NCI-H2171 treated with DMSO at 0.1 percent for 48 hours (cell line): ENCODE data around the gene PACRGL.
A peak's percentile ranks its signal among the peaks of the same experiment; 100 is the strongest.

Experiments used
- DNase-seq: peaks from one replicate; lab custom pipeline; 2025; lab: John Stamatoyannopoulos, UW

PACRGL gene

DNA sequence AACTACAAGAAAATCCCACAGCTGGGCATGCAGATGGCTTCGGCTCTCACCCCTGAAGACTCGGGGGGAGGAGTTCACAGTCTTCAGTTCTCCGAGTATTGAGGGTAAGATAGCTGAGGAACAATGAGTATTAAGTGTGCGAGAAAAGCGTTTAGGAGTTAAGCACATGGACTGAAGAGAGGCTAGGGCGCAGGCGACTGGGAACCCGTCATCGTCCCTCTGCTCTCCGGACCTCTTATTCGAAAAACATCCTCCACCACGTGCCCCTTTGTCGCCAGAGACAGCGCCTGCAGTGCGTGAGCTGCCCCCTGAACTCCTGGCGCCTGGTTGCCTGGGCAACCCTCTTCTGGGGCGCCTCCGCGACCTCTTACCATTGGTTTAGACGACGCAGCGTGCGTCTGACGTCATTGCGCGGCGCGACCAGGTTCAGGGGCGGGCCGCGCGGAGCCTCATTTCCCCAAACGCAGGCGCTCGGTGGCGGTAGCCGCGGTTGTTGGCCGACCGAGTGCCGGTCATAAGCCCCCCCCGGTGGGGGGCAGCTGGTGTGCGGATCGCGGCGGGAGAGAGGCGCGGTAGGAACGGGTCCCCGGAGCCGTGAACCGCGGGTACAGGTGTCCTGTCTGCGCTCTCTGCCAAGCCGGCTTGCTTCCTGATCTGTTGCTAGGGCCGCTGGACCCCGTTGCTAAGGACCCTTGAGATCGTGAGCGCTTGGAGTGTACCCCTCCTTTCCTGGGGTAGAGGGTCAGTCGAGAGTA lies at the start of gene PACRGL:
Gene PACRGL (plus strand): TSS at position 452 of the 755 bp plus-strand sequence. CDS start 4,024 bp downstream, outside the sequence.
- peak; percentile 94 for DNase-seq

DNA sequence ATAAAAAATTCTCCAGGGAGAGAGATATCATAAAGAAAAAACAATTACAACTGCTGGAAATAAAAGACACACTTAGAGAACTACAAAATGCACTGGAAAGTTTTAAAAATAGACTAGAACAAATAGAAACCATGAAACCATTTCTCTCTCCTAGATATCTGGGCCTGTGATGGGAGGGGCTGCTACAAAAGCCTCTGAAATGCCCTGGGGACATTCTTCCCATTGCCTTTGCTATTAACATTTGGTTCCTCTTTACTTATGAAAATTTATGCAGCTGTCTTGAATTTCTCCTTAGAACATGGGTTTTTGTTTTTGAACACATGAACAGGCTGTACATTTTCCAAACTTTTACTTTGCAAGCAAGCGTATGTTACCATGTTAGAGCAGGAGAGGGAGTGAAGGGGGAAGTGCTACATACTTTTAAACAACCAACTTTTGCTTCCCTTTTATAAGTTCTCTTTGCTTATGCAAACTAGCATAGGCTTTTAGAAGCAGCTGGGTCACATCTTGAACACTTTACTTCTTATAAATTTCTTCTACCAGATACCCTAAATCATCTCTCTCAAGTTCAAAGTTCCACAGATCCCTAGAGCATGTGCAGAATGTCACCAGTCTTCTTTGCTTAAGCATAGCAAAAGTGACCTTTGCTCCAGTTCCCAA lies 47.9 kb upstream of the PACRGL start:
- DNase-seq: no peak

DNA sequence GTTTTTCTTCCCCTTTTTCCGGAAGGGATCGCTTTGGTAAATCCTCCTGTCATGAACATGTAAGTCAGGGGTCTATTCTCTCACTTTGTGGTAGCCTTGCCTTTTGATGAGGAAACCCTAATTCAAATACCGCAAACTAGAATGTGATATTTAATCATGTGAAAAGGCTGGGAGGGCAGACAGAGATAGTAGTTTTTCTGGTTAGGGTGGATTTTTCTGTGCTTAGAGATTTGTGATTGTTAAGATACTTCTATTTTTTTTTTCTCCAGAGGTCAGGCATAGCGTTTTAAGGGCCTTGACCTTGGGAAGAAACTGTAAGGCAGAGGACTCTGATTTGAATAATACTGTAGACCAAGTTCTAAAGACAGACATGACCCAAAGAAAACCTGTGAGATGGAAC lies 41.8 kb upstream of the PACRGL start:
- DNase-seq: no peak

DNA sequence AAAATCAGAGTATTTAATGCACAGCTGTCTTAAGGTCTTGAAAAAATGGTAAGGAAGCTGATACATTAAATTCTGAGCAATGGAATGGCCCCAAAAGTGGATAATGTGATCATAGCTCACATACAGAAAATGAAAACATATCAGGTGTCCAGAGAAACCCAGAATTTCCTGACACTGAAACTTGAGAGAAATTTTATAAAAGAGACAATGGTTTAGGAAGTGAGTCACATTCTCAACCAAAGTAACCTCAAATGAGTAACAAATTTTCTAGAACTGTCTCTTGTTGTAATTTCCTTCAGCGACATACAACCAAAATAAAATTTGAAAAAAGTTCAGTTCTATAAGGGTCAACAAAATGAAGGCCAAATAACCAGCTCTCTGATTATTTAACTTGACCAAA lies 37.4 kb upstream of the PACRGL start:
- DNase-seq: no peak

DNA sequence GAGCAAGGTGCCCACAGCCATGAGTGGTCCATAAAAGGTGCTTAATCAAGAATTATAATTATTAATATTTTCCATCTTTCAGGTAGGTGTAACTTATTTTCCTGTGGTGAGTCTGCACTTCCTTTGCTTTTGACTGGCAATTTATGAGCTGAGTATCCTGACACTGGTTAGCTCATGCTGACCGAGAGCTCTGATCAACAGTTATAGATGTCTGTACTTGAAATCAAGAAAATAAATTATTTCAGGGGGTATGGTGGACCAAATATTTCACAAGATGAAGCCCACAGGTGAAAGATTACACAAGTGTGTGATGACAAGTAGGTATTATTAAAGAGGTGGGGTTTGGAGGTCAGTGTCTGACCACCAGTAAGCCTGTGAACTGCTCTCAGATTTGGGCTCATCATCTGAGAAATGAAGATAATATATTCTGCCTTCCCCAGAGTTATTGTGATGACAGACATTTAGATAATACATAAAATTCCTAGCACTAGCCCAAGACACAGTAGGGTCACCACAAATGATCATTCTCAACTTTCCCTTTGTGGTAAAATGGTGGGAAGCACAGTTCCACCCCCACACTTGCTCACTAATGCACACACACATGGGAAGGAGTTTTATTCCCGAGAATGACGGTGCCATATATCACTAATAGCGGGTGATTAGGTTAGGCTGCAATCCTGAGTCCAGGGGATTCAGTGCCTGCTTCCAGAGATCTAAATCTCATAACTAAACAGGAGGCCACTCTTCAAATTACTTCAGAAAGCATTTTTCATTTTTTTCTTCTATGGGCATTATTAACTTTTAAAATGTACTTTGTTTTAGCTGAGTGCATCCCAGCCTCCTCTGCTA lies 34.0 kb upstream of the PACRGL start:
- no peak for DNase-seq

DNA sequence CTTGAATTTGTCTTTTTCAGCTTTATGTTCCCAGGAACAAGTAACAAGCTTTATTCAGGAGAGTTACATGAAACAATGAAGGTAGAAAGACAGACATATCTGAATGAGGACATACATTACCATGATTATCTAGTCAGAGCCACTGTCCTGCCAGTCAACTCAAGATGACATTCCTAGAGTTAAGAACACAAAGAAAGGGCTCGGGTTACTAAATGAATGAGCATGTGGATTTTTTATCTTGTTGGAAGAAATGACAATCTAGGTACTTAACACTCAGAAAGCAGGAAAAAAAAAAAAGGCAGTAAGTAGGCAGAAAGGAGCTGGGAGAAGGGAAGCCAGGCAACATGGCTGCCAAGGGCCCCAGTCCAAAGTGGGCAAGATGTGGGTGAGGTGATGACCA lies 28.0 kb upstream of the PACRGL start:
- no peak for DNase-seq

DNA sequence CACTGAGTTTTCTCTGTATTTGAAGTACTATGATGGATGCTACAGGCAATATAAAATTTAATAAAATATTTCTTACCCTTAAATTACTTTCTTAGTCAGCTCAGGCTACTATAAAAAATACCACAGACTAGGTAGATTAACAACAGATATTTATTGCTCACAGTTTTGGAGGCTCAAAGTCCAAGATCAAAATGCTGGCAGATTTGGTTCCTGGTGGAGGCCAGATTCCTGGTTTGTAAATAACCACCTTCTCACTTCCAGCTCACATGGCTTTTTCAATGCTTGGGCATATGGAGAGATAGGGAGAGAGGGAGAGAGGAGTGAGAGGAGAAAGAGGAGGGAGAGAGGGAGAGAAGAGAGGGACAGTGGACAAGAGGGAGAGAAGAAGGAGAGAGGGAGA lies 24.5 kb upstream of the PACRGL start:
- DNase-seq: no peak

DNA sequence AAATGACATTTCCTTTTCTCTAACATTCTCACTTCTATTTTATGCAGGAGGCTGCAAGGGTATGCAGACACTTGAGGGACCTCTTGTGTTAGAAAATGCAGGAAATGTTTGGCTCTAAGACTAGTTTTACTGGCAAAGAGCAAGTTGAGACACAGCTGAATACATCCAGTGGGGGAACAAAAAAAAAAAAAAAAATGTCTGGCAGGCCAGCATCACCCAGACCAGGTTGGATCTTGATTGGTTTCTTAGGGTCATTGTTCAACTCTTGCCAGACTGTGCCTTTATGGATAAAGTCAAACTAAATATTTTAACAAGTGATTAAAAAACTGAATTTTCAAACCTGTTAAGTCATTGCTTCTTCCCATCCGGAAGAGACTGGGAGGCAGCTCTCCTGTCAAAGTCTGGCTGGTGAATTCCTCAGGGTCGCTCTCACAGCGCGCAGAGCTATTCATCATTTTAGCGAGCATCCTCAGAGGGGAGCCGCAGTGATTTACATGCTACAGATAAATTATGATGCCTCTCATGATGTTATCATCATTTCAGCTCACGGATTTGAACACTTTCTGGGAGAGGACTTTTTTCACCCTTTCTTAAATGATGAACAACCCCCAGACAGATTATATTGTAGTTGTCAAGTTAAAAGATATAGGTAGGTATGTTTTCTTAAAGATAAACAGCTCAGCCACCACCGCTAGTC lies 23.6 kb upstream of the PACRGL start:
- DNase-seq: no peak

DNA sequence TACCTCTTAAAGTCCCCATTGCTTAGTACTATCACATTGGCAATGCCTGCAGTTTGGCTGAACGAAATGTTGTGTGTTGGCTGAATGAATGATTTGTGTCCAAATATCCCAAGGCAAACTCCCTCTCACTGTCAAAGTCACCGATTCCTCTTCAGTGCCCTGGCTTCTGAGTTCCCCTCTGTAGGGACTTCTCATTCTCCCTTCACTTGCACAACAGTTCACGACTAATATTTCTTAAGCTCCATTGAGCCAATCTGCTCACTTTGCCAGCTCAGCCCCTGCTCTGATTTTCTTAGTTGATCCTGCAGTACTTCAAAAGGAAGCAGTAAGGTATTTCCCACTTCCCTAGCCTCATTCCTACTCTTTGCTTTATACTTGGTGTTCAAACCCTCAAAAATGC lies 21.9 kb upstream of the PACRGL start:
- no peak for DNase-seq

DNA sequence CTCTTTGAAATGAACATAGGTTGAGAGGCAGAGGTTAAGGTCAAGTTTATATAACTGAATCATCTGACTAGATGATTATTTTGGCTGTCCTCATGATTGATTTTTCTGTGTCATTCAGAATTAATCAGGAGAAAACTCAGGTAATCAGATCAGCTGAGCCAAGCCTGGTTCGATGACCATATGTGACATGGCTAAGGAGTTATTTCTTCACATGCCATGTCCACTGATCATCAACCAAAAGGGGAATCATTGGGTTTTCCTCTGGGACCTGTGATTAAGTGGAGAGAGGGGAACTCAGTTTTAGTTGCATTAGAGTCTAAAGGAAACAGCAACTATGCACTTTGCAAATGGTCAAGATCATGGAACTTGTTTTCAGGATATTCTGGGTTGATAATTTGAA lies 20.3 kb upstream of the PACRGL start:
- DNase-seq: no peak

DNA sequence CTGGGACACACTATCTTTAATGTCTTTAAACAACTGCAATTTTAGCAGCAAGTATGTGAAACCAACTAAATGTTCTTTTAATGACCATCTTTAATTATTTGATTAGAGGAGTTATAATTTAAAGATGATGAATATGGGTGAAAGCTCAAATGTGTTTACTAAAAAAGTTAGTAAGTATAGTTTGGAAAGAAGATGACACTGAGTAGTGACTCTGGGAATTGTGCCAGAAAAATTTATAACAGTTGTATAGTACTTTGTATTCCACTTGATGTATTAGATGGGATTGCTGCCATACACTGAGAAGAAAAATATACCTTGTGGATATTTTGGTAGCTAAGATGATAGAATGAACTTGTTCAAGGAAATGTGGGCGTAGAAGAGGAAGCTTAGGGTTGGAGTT lies 19.5 kb upstream of the PACRGL start:
- DNase-seq: no peak

DNA sequence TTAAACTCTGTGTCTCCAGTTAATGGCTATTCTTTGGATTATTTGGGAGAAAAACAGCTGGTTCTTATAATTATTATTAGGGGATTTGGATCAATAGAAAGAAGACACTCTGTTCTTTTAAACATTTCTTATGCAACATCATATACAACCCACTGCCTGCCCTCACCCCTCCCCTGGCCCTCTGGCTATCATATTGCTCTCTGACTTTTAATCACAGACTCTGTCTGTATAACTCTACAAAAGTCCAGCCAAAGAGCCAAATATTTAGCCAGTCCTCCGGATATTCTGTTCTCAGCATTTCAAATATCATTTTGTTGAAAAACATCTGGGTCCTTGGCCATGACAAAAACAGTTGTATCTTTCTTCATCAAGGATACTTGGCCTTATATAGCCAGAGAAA lies 19.0 kb upstream of the PACRGL start:
- no peak for DNase-seq

DNA sequence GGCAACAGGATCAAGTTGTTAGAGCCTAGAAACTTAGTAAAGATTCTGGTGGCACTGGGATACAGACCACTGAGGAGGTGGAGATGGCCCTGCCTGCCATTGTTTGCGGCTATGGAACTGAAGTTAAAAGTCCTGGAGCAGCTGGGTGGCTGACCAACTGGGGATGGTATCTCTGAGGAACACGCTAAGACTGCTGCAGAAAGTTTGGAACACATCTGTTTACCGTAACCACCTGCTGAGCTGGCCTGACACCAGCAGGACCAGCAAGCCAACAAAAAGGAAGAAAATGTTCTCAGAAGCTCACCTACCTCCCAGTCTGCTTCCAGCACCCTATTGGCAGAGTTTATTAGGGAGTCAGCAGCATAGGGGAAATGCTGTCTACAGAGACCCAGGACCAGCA lies 17.4 kb upstream of the PACRGL start:
- DNase-seq: no peak

DNA sequence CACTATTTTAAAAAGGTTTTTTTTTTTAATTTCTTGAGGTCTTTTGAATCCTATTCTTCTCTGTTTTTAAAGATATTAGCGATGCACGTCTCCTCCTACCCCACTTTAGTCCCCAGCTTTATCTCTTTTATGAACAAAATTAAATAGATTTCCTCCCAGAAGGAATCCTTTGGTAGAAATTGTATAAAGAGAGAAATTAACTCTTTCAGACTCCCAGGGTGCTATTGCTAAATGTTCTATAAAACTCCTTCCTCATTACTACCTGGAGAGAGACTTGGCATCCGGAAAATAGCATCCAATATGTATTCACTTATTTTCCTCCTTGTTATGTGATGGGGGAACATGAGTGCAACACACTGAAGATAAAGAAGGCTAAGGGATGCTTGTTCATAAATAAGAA lies 16.5 kb upstream of the PACRGL start:
- no peak for DNase-seq

DNA sequence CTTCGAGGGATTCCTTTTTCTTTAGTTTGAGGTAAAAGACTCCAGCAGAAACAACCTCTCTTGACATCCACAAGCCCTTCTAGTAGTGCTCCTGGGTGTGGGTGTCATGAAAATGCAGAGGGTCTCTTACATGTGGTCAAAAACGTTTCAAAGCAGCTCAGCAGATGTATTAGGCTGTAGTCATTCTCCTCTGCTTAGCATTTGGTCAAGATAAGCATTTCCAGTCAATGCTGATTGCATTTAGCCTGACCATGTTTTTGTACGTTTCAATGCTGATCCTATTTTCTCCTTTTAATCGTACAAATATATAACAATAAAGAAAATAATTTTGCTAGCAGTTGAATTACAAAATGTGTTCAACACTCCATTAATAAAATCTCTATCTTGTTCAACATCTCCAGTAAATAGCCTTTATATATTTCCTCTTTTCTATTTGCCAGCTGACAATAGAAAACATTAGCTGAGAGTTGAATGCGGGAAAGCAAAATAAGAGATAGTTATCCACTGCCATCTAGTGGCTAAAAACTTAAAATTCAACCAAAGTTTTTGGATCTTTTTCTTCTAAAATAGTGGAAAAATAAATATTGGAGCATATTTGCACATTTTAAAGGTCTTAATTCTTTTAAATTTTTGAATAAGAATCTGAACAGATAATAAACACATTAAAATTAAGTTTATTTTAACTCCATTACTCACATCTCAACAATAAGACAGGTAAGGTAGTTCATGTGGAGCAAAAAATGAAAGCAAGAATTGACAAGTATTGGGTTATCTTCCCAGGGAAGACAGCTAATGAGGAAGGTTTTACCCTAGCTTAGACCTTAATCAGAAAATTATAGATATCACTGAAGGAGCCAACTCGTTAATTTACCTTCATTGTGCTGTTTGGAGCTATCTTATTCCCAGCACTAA lies 15.2 kb upstream of the PACRGL start:
- peak; percentile 17 for DNase-seq

DNA sequence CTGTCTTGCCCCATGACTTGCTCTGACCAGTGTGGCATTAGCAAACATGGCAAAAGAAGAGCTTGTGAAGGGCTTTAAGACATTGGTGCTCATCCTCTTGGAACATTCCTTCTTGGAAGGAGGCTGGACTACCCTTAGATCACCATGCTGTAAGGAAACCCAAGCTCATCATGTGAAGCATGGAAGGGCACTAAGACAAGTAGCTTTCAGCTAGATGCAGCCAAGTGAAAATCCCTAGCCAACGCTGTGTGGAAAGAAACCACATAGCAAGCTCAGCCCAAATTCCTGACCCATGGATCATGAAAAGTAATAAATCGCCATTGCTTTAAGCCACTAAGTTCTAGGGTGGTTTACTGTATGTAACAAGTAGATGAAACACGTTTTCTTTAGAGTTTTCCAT lies 12.4 kb upstream of the PACRGL start:
- no peak for DNase-seq

DNA sequence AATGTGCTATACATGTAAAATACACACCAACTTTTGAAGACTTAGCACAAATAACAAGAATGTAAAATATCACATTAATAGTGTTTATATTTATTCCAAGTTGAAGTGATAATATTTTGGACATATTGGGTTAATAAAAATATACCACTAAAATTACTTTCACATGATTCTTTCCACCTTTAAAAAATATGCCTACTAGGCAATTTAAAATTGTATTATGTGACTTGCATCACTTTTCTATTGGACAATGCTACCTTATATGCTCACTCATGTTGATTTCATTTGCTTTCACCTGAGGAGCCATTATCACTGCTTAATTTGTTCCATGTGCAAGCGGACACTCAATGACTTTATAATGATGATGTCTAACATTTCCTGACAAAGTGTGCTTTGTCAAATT lies 3.4 kb upstream of the PACRGL start:
- DNase-seq: no peak

DNA sequence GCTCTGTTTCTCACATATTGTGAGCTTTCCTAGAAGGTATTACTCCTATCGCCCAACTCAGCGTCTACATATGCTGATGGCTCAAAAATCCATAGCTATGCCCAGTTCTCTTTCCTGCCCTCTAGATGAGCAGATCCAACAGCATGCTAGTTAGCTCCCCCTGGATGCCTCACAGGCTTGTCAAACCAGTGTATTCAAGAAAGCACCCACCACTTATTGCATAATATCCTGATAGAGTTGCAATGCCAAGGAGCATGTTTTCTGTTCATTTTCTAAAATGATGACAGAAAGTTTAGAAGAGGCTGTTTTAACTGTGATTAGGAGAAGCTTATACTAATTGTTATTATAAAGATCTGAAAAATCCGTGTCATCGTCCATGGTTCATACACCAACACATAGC lies 1.9 kb upstream of the PACRGL start:
- no peak for DNase-seq

DNA sequence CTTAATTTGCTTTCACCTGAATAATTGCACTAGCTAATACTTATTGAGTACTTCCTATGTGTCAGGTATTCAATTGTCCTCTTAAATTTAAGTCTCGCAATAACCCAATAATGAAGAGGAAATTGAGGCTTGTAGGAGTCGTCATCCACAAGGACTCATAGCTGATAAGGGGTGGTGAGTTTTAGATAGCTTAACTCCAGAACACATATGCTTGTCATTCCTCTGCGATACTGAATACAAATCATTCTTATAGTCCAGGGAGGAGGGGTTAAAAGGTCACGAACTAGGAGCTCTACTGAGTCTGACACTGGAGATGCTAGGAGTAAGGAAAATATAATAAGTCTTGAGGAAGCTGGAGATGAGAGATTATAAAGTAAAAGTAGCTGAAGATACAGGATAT lies 1.4 kb upstream of the PACRGL start:
- no peak for DNase-seq

DNA sequence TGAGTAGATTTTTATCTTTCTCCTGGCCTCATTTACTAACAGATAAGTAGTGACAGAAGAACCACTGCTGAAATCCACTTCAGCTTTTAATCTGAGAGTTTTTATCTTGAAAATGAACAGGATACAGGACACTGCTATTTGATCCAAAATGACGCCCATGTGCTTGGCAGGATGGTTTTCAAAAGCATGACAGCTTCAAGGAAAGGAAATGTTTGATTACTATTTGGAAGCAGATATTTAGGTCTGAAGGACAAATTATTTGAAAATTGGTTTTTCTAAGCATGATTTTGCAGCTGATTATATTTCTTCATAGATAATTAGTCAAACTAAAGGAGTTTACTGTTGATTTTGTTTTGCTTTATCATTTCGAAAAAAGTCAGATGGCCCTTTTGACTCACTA lies 11.1 kb downstream of the PACRGL start:
- no peak for DNase-seq

DNA sequence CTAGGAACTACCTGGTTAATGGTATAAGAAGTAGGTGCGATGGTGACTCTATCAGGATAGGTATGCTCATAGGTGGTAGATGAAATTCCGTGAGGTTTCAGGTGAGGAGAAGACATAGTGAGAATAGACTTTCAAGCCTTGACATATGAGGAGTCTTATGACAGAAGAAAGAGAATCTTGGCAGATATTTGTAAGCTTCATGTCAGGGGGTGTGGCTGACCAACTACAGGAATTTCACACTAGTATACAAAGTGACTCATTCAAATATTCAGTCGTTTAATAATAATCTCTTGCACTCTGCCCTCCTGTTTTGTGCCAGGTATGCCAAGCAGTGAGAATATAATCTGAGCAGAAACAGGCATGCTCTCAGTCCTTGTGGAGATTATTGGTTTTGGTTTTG lies 22.8 kb downstream of the PACRGL start:
- DNase-seq: no peak
